ENCODE results near the gene FBXW5. TPM values are rescaled to one million over a fixed set of nuclear protein-coding genes. Genes with fewer than 3 reads are reported as not detected.

The FBXW5 gene
- total RNA-seq, 2 donors from 2014 or later, result 199 to 304 TPM

- DNase-seq (ENCODE audit: low spot score), result no peak
- Histone ChIP-seq H3K27ac (no peak overlapping the region), H3K4me1 (replicated peaks) (no peaks in the 10 kb centered on the region), H3K4me3 (no peak overlapping the region), H3K9me3 (no peaks in the 10 kb centered on the region), H3K36me3 (no peaks in the 10 kb centered on the region), H3K27me3 (replicated peaks; ENCODE audit: insufficient read depth) (no peaks in the 10 kb centered on the region)
- WGBS, result 86% methylated on average over 11 of the region's 11 CpGs
- TF ChIP-seq POLR2A (IDR thresholded peaks at IDR 0.05) (no peak), POLR2AphosphoS5 (IDR thresholded peaks at IDR 0.05) (no peak)
- TF ChIP-seq, protein P1, sequence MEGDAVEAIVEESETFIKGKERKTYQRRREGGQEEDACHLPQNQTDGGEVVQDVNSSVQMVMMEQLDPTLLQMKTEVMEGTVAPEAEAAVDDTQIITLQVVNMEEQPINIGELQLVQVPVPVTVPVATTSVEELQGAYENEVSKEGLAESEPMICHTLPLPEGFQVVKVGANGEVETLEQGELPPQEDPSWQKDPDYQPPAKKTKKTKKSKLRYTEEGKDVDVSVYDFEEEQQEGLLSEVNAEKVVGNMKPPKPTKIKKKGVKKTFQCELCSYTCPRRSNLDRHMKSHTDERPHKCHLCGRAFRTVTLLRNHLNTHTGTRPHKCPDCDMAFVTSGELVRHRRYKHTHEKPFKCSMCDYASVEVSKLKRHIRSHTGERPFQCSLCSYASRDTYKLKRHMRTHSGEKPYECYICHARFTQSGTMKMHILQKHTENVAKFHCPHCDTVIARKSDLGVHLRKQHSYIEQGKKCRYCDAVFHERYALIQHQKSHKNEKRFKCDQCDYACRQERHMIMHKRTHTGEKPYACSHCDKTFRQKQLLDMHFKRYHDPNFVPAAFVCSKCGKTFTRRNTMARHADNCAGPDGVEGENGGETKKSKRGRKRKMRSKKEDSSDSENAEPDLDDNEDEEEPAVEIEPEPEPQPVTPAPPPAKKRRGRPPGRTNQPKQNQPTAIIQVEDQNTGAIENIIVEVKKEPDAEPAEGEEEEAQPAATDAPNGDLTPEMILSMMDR (IDR thresholded peaks at IDR 0.05), result no peak
- intact Hi-C loops (cut with DNase I), result no loop called here
Observed at GRCh38 chr9:136896027-136896426, 48.5 kb downstream of the FBXW5 start.

- H3K4me1 ChIP-seq (replicated peaks), result peaks cover 2% of the 10 kb centered on the region
- no peak for DNase-seq (ENCODE audit: low spot score)
- H3K27ac ChIP-seq, result no peak overlapping the region
- no peaks in the 10 kb centered on the region for H3K36me3 ChIP-seq
- H3K4me3 ChIP-seq, result no peak overlapping the region
- no peaks in the 10 kb centered on the region for H3K9me3 ChIP-seq
- H3K27me3 ChIP-seq (replicated peaks; ENCODE audit: insufficient read depth), result no peaks in the 10 kb centered on the region
- TF ChIP-seq POLR2AphosphoS5 (IDR thresholded peaks at IDR 0.05) (no peak), POLR2A (IDR thresholded peaks at IDR 0.05) (no peak)
- TF ChIP-seq, protein P1 (IDR thresholded peaks at IDR 0.05), result no peak
- WGBS, result 91% methylated on average over 13 of the region's 13 CpGs
- intact Hi-C loops (cut with DNase I), result no loop called here
Observed at GRCh38 chr9:136890661-136891060, 53.9 kb downstream of the FBXW5 start.

Other genes starting within 250 kb of the FBXW5 start
- gene DIPK1B, start 232.2 kb downstream of the FBXW5 start, total RNA-seq, result 10 to 100 TPM; 18.9 to 27.8 TPM
- gene LCN10, start 201.8 kb downstream of the FBXW5 start, total RNA-seq, result 10 to 100 TPM in 1 of 2 donors, 1 to 10 TPM in 1; 3.9 to 14.8 TPM
- 10 to 100 TPM in 1 of 2 donors, 1 to 10 TPM in 1; 7.8 to 16.2 TPM for gene LCN6, start 196.2 kb downstream of the FBXW5 start, total RNA-seq
- not detected for gene LCN8, start 186.5 kb downstream of the FBXW5 start, total RNA-seq
- under 1 TPM in 1 of 2 donors, not detected in 1; 0.40 TPM for gene LCN15, start 180.2 kb downstream of the FBXW5 start, total RNA-seq
- 100 to 1,000 TPM; 181 to 335 TPM for gene TMEM141, start 153.4 kb downstream of the FBXW5 start, total RNA-seq
- 10 to 100 TPM in 1 of 2 donors, 1 to 10 TPM in 1; 9.5 to 45.0 TPM for gene CCDC183, start 148.4 kb downstream of the FBXW5 start, total RNA-seq
- gene RABL6, start 136.8 kb downstream of the FBXW5 start, total RNA-seq, result 100 to 1,000 TPM in 1 of 2 donors, 10 to 100 TPM in 1; 76.6 to 124 TPM
- gene AJM1, start 102.3 kb downstream of the FBXW5 start, total RNA-seq, result 10 to 100 TPM in 1 of 2 donors, 1 to 10 TPM in 1; 3.6 to 10.1 TPM
- gene PHPT1, start 95.3 kb downstream of the FBXW5 start, total RNA-seq, result 100 to 1,000 TPM; 139 to 212 TPM
- 10 to 100 TPM in 1 of 2 donors, 1 to 10 TPM in 1; 5.2 to 17.7 TPM for gene MAMDC4, start 92.4 kb downstream of the FBXW5 start, total RNA-seq
- gene EDF1, start 78.4 kb downstream of the FBXW5 start, total RNA-seq, result 100 to 1,000 TPM; 399 to 528 TPM
- 10 to 100 TPM; 23.6 to 24.2 TPM for gene TRAF2, start 58.2 kb downstream of the FBXW5 start, total RNA-seq
- gene C8G, start 505 bp upstream of the FBXW5 start, total RNA-seq, result not detected
- 10 to 100 TPM in 1 of 2 donors, 1 to 10 TPM in 1; 4.1 to 13.7 TPM for gene LCN12, start 7.5 kb upstream of the FBXW5 start, total RNA-seq
- 1,000 to 10,000 TPM in 1 of 2 donors, 10 to 100 TPM in 1; 59.4 to 5,242 TPM for gene PTGDS, start 32.8 kb upstream of the FBXW5 start, total RNA-seq
- gene LCNL1, start 38.3 kb upstream of the FBXW5 start, total RNA-seq, result 10 to 100 TPM in 1 of 2 donors, under 1 TPM in 1; 0.41 to 22.5 TPM
- 10 to 100 TPM; 61.6 to 71.8 TPM for gene PAXX, start 47.7 kb upstream of the FBXW5 start, total RNA-seq
- 1 to 10 TPM; 4.2 to 6.7 TPM for gene CLIC3, start 51.8 kb upstream of the FBXW5 start, total RNA-seq
- gene ABCA2, start 83.5 kb upstream of the FBXW5 start, total RNA-seq, result 10 to 100 TPM; 27.4 to 79.1 TPM
- under 1 TPM in 1 of 2 donors, not detected in 1; 0.57 TPM for gene FUT7, start 87.3 kb upstream of the FBXW5 start, total RNA-seq
- gene NPDC1, start 101.4 kb upstream of the FBXW5 start, total RNA-seq, result 100 to 1,000 TPM; 384 to 427 TPM
- gene ENTPD2, start 109.3 kb upstream of the FBXW5 start, total RNA-seq, result 10 to 100 TPM in 1 of 2 donors, 1 to 10 TPM in 1; 9.8 to 10.9 TPM
- 10 to 100 TPM in 1 of 2 donors, 1 to 10 TPM in 1; 7.2 to 17.2 TPM for gene SAPCD2, start 125.8 kb upstream of the FBXW5 start, total RNA-seq
- gene UAP1L1, start 132.8 kb upstream of the FBXW5 start, total RNA-seq, result 10 to 100 TPM in 1 of 2 donors, 1 to 10 TPM in 1; 8.2 to 19.9 TPM
- 100 to 1,000 TPM in 1 of 2 donors, 10 to 100 TPM in 1; 67.4 to 107 TPM for gene MAN1B1, start 142.2 kb upstream of the FBXW5 start, total RNA-seq
- 100 to 1,000 TPM; 147 to 235 TPM for gene DPP7, start 170.0 kb upstream of the FBXW5 start, total RNA-seq
- 1 to 10 TPM in 1 of 2 donors, under 1 TPM in 1; 0.59 to 1.8 TPM for gene GRIN1, start 194.4 kb upstream of the FBXW5 start, total RNA-seq
- gene LRRC26, start 225.3 kb upstream of the FBXW5 start, total RNA-seq, result 100 to 1,000 TPM; 183 to 582 TPM
- 1 to 10 TPM in 1 of 2 donors, not detected in 1; 3.1 TPM for gene TMEM210, start 227.3 kb upstream of the FBXW5 start, total RNA-seq
- 10 to 100 TPM; 32.5 to 64.5 TPM for gene ANAPC2, start 243.8 kb upstream of the FBXW5 start, total RNA-seq
- 100 to 1,000 TPM; 114 to 124 TPM for gene SSNA1, start 243.9 kb upstream of the FBXW5 start, total RNA-seq

Data from prostate gland (tissue), 2 donors.